ENCODE data around the gene SP8.

The SP8 gene

DNA sequence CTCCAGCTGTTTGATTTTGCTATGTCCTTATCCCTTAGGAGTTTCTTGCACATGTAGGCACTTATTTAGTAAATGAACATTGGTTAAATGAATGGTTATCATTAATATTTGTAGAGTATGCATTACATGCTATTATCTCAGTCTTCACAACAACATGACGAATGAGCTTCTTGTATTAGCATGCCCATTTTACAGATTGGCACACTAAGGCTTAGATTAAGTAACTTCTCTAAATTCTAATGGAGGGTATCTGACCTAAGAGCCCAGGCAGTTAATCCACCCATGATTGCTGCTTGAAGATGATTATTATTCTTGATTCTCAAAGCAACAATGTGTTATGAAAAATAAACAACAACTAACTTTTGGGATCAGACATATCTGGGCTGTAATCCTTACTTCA lies 32.7 kb downstream of the SP8 start:
- DNase-seq (ENCODE audit: low spot score): no peak

DNA sequence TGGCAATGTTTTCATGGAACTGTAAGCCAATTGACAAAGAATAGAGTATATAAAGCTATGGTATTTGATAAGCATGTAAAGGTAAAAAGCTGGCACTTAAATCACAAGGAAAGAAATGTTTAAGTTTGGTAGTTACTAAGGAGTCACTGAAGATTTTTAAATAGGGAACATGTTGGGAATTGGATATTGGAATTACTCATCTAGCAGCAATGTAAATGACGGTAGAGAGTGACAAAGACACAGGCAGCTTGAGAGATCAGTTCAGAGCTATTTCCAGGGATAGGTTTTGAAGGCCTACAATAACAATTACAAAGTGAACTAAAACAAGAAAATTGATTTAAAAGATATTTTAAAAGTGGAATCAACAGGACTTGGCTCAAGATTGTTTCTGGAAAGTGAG lies 36.8 kb downstream of the SP8 start:
- no peak for DNase-seq (ENCODE audit: low spot score)

DNA sequence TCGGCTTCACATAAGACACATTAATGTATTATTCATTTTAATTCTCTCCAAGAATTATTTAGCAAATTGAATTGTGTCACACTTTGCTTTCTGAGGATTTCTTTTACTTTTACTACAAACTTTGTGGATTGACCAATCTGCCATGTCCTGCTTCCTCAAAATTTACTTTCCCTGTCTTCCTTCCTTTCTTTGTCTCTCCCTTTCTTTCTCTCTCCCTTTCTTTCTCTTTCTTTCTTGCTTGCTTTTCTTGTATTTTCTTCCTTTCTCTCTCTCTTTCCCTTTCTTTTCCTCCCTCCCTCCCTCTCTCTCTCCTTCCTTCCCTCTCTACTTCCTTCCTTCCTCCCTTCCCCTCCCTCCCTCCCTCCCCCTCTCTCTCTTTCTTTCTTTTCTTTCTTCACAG lies 37.8 kb downstream of the SP8 start:
- DNase-seq (ENCODE audit: low spot score): no peak

DNA sequence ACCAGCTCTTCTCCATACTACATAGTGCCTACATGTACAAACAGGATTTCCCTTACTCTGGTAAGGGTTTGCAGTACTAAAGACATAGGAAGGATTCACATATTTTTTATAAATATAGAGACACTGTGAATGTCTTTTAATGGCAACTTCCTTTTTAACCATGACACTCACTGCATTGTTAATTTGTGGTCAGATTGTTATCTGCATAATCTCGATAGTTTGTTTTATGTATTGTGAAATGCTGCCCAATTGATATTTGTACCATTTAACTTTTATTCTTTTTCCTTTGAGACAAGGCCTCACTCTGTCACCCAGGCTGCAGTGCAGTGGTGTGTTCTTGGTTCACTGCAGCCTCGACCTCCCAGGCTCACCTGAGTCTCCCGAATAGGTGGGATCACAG lies 39.7 kb downstream of the SP8 start:
- DNase-seq (ENCODE audit: low spot score): no peak

DNA sequence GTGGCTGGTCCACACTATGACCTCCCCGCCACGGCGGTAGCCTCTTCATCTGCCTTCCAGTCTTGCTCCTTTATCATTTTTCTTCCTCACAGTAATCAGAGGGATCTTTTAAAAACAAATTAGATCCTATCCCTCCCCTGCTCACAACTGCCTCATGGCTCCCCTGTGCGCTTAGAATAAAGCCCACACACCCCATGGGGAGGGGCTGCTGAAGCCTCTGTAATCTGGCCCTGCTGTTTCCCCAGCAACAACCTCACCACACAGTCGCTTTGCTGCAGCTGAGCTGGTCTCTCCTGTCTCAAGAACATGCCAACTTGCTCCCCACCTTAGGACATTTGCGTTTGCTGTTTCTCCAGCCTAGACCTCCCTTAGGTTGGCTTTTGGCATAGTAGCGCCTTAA lies 41.0 kb downstream of the SP8 start:
- no peak for DNase-seq (ENCODE audit: low spot score)

DNA sequence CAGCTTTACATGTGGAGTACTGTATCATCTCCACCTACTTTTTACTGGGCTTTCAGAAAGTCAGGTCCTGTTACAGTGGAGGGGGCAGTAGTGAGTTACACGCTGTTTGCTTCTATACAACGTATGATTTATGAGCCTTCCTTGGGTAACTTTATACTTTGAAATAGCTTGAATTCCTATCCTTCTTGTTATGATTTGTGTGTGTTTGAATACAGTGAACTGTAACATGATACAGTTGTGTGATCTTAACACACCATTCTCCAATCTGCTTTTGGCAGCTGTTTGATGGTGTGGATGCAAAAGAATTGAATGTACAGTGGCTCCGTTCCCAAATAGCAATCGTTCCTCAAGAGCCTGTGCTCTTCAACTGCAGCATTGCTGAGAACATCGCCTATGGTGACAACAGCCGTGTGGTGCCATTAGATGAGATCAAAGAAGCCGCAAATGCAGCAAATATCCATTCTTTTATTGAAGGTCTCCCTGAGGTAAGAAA lies 41.7 kb downstream of the SP8 start:
- peak; percentile 37 for DNase-seq (ENCODE audit: low spot score)

DNA sequence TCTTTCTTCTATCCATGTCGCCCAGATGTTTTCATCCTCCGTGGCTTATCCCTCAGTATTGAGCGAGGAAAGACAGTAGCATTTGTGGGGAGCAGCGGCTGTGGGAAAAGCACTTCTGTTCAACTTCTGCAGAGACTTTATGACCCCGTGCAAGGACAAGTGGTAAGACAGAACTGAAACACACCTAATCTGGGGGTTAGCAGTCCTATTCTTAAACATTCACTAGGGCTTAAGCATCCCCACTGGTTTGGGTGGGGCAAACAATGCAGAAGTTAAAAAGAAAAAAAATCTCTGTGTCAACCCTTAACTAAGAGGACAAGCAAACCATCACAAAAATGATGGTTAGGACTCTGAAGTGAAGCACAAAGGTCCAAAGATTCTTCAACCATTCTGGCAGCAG lies 43.8 kb downstream of the SP8 start:
- DNase-seq (ENCODE audit: low spot score): no peak

DNA sequence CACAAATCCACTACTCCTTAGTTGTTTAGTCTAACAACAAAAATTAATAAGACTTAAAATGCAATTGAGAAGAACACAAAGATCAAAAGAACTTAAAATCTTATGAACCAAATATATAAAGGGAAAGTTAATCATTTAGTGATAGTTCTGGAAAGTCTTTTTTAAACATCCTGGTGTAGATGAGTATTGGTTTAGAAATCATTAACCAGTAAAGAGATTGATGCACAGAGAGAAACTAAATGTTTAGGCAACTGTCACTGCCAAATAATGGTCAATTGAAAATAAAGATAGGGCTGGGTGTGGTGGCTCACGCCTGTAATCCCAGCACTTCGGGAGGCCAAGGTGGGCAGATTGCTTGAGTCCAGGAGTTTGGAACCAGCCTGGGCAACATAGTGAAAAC lies 44.9 kb downstream of the SP8 start:
- no peak for DNase-seq (ENCODE audit: low spot score)

DNA sequence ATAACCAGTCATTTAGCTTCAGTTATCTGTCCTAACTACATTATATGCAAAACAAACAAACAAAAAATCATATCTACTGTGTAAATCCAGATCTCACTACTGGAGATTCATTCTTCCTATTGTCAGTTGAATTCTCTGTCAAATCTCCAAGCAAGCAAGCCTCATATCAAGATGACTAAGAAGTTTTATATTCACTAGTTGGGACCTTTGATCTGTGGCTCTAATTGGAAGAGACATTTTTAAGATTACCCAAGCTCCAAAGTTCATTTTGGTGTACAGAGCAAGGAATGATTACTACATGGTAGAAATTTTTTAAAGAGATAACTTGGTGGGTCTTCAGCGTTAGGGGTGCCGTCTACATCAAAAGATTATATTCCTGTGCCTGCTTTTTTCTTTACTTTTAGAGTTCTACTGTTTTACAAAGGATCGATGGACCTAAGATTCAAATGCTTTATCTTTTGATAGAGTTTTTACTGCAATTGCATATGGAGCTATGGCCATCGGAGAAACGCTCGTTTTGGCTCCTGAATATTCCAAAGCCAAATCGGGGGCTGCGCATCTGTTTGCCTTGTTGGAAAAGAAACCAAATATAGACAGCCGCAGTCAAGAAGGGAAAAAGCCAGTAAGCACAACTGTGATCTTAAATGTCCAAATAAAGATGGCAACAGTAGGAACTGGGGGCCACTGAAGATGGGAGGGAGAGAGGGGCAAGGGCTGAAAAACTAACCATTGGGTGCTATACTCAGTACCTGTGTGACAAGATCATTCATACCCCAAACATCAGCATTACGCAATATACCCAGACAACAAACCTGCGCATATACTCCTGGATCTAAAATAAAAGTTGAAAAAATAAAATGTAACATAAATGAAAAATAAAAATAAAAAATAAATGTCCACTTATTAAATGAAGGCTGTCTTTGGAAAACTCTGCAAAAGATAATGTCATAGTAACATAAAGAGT lies 47.9 kb downstream of the SP8 start:
- no peak for DNase-seq (ENCODE audit: low spot score)

DNA sequence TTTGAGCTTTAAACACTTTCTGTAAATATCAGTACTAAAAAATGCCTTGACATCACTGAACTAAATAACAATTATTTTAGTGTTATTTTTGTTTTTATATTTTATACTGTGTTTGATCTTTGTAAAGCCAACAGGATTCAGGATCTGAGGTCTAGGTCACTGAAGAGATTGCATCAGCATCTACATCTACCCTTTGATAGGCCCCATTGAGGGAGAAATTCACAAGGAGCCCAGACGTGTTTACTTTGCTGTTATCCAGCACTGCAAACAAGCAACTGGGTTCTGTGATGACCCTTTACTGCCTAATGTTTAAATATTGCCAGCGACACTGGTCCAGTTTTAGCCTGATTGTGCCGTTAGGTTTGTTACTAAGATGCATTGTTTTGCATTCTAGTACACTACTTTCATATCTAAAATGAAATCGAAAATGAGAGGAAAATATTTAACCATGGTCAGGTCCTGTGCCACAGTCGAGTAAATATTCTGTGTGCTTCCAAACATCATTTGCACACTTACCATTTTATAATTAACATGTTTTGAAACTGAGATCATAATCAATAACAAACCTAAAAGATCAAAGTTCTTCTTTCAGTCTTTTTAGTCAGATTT lies 48.7 kb downstream of the SP8 start:
- no peak for DNase-seq (ENCODE audit: low spot score)

DNA sequence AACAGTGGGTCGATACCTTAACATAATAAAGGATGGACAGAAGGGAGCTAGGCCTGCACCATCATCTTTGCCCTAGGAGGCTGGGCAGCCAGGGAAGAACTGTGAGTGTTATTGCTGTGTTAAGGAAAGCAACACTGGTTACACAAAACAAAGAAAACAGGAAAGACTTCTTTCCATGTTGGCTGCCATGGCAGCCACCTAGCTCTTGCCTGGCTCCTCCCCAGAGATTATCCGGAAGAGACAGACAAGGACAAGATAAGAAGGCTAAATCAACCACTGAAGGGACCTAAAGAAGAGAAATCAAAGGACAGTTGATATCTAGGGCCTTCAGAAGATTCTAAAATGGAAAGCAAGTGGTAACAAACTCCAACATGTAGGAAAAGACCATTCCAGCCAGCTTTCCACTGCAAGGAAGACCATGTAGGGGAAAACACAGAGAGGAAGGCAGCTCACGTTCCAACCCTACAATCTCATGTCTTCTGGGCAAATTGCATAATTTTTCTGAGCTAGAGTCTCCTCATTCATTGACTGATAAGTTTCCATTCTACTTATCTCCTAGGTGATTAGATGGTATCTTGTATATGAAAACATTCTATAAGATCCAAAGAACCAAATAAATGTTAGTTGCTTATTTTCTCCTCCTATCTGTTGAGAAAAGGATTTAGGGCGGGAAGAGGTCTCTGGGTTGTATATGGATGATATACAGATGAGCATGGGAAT lies 51.2 kb downstream of the SP8 start:
- no peak for DNase-seq (ENCODE audit: low spot score)

Data from NAMALWA (cell line).